Bronchial epithelial cell (primary cell): ENCODE measurements around the gene RASGRP3. TPM values are rescaled to one million over a fixed set of nuclear protein-coding genes. Genes with fewer than 3 reads are reported as not detected.

Source experiments
- DNase-seq: peaks from one replicate; pipeline ENCODE4 v3.0.0-alpha.2; 2010; ENCODE audit warnings: low read depth
- FAIRE-seq: peaks from 2 replicates; lab custom pipeline; 2011; peaks lifted over from hg19 to GRCh38; lab: Jason Lieb, UNC
- H3K27me3 ChIP-seq: 2 replicates; pipeline ENCODE4 v1.5.1; 2011; ENCODE audit warnings: low read length; ENCODE audit not compliant: control insufficient read depth, insufficient read depth
- H3K36me3 ChIP-seq: 2 replicates; pipeline ENCODE4 v1.5.1; 2011; ENCODE audit warnings: low read length; ENCODE audit not compliant: control insufficient read depth, insufficient read depth
- H3K4me3 ChIP-seq: 2 replicates; pipeline ENCODE4 v1.5.1; 2011; ENCODE audit warnings: mild to moderate bottlenecking, low read depth, low read length, control low read depth
- total RNA-seq: library from RNA; depleted of rRNA; stranded (reverse); fragments of >200 nt; gene quantifications from 2 replicates; pipeline ENCODE4 v1.2.1, GENCODE V29; 2014
- TF ChIP-seq, protein P1 (sequence below): IDR thresholded peaks from 2 replicates; pipeline ENCODE4 v1.5.1; 2011; ENCODE audit warnings: mild to moderate bottlenecking, moderate library complexity, low read length, control low read depth, inconsistent platforms; ENCODE audit not compliant: insufficient read depth, severe bottlenecking

RASGRP3 gene
- total RNA-seq, 1 donor from 2014 or later = 0.79 TPM

DNA sequence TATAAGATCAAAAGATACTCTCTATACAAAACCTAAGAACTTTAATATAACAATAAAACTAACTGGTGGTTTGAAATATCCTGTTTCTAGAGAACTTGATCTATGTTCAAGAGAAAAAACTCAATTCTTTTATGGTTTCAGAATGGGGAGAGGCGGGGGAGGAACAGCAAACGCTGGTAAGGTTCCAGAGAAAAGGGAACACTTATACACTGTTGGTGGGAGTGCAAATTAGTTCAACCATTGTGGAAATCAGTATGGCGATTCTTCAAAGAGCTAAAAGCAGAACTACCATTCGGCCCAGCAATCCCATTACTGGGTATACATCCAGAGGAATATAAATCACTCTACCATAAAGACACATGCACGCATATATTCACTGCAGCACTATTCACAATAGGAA, 105.4 kb downstream of the RASGRP3 start:
- FAIRE-seq = no peak

DNA sequence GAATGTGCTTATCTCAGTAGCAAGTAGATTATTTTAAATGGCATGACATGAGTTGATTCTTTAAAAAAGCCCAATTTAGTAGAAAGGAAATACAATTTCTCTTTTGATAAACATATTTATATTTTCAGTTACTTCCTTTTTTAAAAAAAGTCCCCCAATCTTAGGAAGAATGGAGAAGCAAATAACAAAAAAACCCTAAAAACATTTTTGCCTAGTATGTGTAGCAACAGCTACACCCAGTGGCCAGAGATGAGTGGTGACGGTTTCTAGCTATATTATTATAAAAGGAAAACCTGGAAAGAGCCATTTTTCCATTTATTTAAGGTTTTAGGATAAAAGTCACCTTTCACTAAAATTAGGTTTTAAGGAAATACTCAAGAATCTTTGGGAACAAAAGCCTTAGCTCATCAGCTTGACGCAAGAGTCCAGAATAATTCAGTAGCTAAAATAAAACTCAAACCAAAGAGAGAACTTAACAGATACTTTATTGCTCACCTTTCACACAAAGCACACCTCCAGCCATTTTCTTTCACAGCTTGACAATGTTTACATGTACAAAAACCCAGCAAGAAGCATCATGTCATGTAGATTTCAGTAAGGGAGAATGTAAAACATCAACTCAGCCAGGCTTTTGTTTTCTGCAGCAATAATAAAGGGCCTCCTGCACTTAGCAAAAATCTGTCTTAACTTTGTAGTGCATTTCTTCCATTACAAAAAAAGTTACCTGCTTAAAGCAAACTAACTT, 106.9 kb downstream of the RASGRP3 start:
- Histone ChIP-seq H3K36me3 (peaks cover 6% of the 10 kb centered on the region), H3K27me3 (no peaks in the 10 kb centered on the region), H3K4me3 (no peak overlapping the region)
- TF ChIP-seq, protein P1, sequence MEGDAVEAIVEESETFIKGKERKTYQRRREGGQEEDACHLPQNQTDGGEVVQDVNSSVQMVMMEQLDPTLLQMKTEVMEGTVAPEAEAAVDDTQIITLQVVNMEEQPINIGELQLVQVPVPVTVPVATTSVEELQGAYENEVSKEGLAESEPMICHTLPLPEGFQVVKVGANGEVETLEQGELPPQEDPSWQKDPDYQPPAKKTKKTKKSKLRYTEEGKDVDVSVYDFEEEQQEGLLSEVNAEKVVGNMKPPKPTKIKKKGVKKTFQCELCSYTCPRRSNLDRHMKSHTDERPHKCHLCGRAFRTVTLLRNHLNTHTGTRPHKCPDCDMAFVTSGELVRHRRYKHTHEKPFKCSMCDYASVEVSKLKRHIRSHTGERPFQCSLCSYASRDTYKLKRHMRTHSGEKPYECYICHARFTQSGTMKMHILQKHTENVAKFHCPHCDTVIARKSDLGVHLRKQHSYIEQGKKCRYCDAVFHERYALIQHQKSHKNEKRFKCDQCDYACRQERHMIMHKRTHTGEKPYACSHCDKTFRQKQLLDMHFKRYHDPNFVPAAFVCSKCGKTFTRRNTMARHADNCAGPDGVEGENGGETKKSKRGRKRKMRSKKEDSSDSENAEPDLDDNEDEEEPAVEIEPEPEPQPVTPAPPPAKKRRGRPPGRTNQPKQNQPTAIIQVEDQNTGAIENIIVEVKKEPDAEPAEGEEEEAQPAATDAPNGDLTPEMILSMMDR = peak; percentile 54
- FAIRE-seq (peak; percentile 13), DNase-seq (peak; percentile 13)

More for the DNA sequence above, 105.4 kb downstream of the RASGRP3 start:
- TF ChIP-seq, protein P1 = no peak
- no peaks in the 10 kb centered on the region for H3K27me3 ChIP-seq
- no peak for DNase-seq
- H3K36me3 ChIP-seq = peaks cover 3% of the 10 kb centered on the region
- no peak overlapping the region for H3K4me3 ChIP-seq

DNA sequence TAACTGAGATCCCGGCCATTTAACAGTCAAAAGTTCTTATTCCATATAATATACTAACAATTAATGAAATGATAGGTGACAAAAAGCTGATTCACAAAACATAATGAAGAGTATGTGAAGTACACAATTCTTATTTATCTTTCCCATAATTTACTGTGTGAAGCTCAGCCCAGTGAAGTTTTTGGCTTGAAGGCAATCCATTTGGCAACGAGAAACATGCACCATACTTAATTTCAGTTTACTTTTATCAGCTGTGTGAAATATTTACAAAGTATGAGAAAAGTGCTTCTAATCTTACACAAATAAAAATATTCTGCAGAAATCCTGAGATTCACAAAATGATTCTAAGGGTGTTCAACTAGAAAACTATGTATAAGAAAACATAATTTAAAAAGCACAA, 110.3 kb downstream of the RASGRP3 start:
- Histone ChIP-seq H3K27me3 (no peaks in the 10 kb centered on the region), H3K36me3 (peaks cover 6% of the 10 kb centered on the region), H3K4me3 (no peak overlapping the region)
- TF ChIP-seq, protein P1 = no peak
- DNase-seq (no peak), FAIRE-seq (no peak)

DNA sequence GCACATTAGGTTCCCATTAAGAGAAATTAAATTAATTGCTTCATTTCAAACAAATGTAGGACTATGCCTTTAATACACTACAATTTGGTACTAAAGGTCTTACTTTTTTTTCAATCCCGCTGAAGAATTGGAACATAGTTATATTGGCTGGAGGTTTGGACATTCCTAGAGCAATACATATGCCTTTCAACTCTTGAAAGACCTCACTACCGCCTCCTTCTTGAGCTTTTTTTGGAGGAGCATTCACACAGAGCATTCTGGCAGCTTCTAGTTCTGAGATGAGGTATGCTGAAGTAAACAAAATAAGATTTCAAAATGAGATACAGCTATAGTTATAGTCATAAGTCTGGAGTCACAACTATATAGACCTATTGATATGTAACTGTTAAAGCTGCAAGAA, 111.8 kb downstream of the RASGRP3 start:
- Histone ChIP-seq H3K36me3 (peaks cover 8% of the 10 kb centered on the region), H3K27me3 (no peaks in the 10 kb centered on the region), H3K4me3 (no peak overlapping the region)
- TF ChIP-seq, protein P1 = no peak
- FAIRE-seq = no peak
- no peak for DNase-seq

DNA sequence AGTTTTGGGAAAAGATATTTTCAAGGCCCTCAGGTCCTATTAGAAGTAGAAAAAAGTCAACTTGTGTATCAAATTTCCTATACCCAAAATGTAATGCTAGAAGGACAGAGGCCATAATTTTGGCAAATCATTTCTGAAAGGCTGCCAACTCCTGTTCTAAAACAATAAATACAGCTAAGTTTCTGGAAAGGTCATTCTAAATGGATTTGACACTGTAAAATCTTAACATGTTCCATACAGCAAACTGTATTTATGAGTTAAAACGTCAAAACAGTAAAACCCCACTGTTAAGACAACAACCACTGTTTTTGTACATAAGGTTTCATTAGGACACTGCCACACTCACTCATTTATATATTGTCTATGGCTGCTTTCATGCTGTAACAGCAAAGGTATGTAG, 113.0 kb downstream of the RASGRP3 start:
- H3K4me3 ChIP-seq = no peak overlapping the region
- H3K36me3 ChIP-seq = peaks cover 11% of the 10 kb centered on the region
- TF ChIP-seq, protein P1 = no peak
- no peak for FAIRE-seq
- no peak for DNase-seq
- no peaks in the 10 kb centered on the region for H3K27me3 ChIP-seq
